Tibial nerve (tissue), 3 donors: Measurements from ENCODE around the gene STK39.

Source experiments
- POLR2A ChIP-seq, 2 donors: fragments of 450-650 bp; IDR thresholded peaks; one replicate each; pipeline ENCODE4 v1.6.1; 2017; ENCODE audit warnings: antibody characterized with exemption in 2 of 2, mild to moderate bottlenecking in 2 of 2, moderate library complexity in 2 of 2
- TF ChIP-seq, protein P1 (sequence below), 5 experiments: fragments of 200-600 bp in 3 of 5; fragments of 450-650 bp in 2 of 5; sonication (generic) in 3 of 5; IDR thresholded peaks; one replicate each; pipeline ENCODE4 v1.5.1; 2016 to 2019; ENCODE audit warnings: antibody characterized with exemption in 5 of 5, mild to moderate bottlenecking in 3 of 5, moderate library complexity in 2 of 5

DNA sequence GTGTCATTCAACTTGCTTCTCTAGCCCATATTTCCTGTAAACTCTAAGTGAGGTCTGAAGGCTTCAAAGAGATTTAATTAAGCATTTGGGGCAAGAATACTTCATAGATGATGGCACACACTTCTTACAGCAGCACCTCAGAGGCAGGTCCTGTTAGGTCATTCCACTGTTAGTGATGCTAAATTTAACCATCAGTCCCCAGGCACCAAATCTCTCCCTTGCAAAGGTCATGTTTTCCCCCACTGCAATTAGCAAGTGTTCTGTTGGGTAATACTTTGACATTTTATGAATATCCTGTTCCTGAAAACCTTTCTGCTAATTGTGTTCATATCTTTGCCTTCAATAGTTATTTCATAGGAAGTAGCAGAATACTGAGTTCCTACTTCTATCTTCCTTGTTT lies 117.0 kb downstream of the STK39 start:
- TF ChIP-seq, protein P1, sequence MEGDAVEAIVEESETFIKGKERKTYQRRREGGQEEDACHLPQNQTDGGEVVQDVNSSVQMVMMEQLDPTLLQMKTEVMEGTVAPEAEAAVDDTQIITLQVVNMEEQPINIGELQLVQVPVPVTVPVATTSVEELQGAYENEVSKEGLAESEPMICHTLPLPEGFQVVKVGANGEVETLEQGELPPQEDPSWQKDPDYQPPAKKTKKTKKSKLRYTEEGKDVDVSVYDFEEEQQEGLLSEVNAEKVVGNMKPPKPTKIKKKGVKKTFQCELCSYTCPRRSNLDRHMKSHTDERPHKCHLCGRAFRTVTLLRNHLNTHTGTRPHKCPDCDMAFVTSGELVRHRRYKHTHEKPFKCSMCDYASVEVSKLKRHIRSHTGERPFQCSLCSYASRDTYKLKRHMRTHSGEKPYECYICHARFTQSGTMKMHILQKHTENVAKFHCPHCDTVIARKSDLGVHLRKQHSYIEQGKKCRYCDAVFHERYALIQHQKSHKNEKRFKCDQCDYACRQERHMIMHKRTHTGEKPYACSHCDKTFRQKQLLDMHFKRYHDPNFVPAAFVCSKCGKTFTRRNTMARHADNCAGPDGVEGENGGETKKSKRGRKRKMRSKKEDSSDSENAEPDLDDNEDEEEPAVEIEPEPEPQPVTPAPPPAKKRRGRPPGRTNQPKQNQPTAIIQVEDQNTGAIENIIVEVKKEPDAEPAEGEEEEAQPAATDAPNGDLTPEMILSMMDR (IDR thresholded peaks at IDR 0.05): no peak
- no peak for TF ChIP-seq POLR2A (IDR thresholded peaks at IDR 0.05)
